Transverse colon (tissue), 4 donors: ENCODE measurements around the gene RNF212. TPM values are rescaled to one million over a fixed set of nuclear protein-coding genes. Genes with fewer than 3 reads are reported as not detected.

Experiments used
- DNase-seq: peaks from one replicate; pipeline ENCODE4 v3.0.0-alpha.2; 2019
- H3K27ac ChIP-seq, 4 donors: fragments of 200-600 bp; sonication (generic); 2 replicates each; pipeline ENCODE4 v1.5.1; 2016 to 2018; ENCODE audit warnings: inconsistent platforms in 4 of 4
- H3K27me3 ChIP-seq: fragments of 200-600 bp; sonication (generic); 2 replicates; pipeline ENCODE4 v1.5.1; 2017; ENCODE audit warnings: inconsistent platforms
- H3K36me3 ChIP-seq, 4 donors: fragments of 200-600 bp; sonication (generic); 2 replicates each; pipeline ENCODE4 v1.5.1; 2017 to 2019; ENCODE audit warnings: inconsistent platforms in 4 of 4
- H3K4me1 ChIP-seq, 4 donors: fragments of 200-600 bp; sonication (generic); 2 replicates each; pipeline ENCODE4 v1.5.1; 2017 to 2020; ENCODE audit warnings: inconsistent platforms in 4 of 4
- H3K4me3 ChIP-seq, 4 donors: fragments of 200-600 bp; sonication (generic); 1 replicate in 1 of 4; 2 replicates in 3 of 4; pipeline versions ENCODE4 v1.5.1 to v1.6.1; 2017 to 2019; ENCODE audit warnings: inconsistent platforms in 4 of 4
- H3K9me3 ChIP-seq, 2 donors: fragments of 200-600 bp; sonication (generic); 2 replicates each; pipeline ENCODE4 v1.5.1; 2017 to 2019; ENCODE audit warnings: inconsistent platforms in 2 of 2
- EP300 ChIP-seq: sonication (generic); formaldehyde crosslinking; IDR thresholded peaks from one replicate; pipeline ENCODE4 v1.6.1; 2017; ENCODE audit warnings: antibody characterized with exemption, low read depth
- POLR2A ChIP-seq: fragments of 450-650 bp; IDR thresholded peaks from one replicate; pipeline ENCODE4 v1.6.1; 2016; ENCODE audit warnings: antibody characterized with exemption, mild to moderate bottlenecking, moderate library complexity
- POLR2AphosphoS5 ChIP-seq, 3 donors: sonication (generic); formaldehyde crosslinking; IDR thresholded peaks; one replicate each; pipeline ENCODE4 v1.6.1; 2016; ENCODE audit warnings: antibody characterized with exemption in 3 of 3
- WGBS, 2 donors: methylation state at CpG; one replicate each; pipeline ENCODE4 v1.1.5; 2018; ENCODE audit warnings: low coverage in 1 of 2; 5-methylcytosine and 5-hydroxymethylcytosine counted together
- in situ Hi-C, 4 donors: fragments of 200-750 bp; cut with MboI; loops; one replicate each; pipeline versions ENCODE4 v1.15.0 to v1.15.1; 2017; ENCODE audit warnings: low sequenced_read_pairs in 3 of 4, low pct_ligation_motif_present in 1 of 4, low pct_unique_long_range_greater_than_20kb in 1 of 4
- intact Hi-C: fragments of 100-400 bp; cut with DNase I; formaldehyde crosslinking; loops from one replicate; pipeline ENCODE4 v1.15.1; 2023; ENCODE audit warnings: low total_unique reads
- total RNA-seq, 4 donors: library from RNA; depleted of rRNA; stranded (reverse); fragments of >200 nt; gene quantifications; one replicate each; pipeline ENCODE4 v1.1.0, GENCODE V29; 2016
- TF ChIP-seq, protein P1 (sequence below), 5 experiments: fragments of 200-600 bp in 3 of 5; fragments of 450-650 bp in 2 of 5; sonication (generic) in 3 of 5; IDR thresholded peaks; 1 replicate in 2 of 5; 2 replicates in 3 of 5; pipeline ENCODE4 v1.5.1; 2016 to 2017; ENCODE audit warnings: antibody characterized with exemption in 5 of 5, inconsistent platforms in 3 of 5, mild to moderate bottlenecking in 2 of 5, moderate library complexity in 1 of 5

The RNF212 gene
- total RNA-seq, 4 donors from 2014 or later: 2.5 to 9.1 TPM; not detected in 2

DNA sequence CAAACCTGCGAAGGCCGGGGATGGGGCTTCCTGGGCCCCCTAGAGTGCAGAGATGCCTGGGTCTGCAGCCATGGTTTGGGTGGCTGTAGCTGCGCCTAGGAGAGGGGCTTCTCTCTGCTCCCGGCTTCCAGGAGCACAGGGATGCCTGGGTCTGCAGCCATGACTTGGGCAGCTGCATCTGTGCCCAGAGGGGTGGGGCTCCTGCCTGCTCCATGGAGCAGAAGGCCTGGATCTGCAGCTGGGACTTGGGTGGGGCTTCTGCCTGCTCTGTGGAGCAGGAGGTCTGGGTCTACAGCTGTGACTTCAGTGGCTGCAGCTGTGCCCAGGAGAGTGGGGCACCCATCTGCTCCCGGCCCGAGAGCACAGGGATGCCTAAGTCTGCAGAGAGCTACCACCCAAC, 38.2 kb upstream of the RNF212 start:
- DNase-seq: no peak
- Histone ChIP-seq H3K27me3 (no peaks in the 10 kb centered on the region), H3K4me1 (peaks cover 3 to 12% (median 6%) of the 10 kb centered on the region in 4 donors), H3K36me3 (no peaks in the 10 kb centered on the region), H3K9me3 (no peaks in the 10 kb centered on the region), H3K27ac (no peak overlapping the region), H3K4me3 (no peak overlapping the region)
- 85% methylated on average over 5 of the region's 6 CpGs; no CpG with 5 or more reads in 1 of the 2 donors for WGBS, 2 donors
- intact Hi-C loops (no loop called here), in situ Hi-C loops (loop anchor here in 3 of 4 donors (10.0 to 25.0 kb wide), 2 partner anchors 111 to 113 kb away; no protein-coding TSS in a partner anchor)
- TF ChIP-seq POLR2AphosphoS5 (IDR thresholded peaks at IDR 0.05): no peak
- no peak for TF ChIP-seq POLR2A
- TF ChIP-seq, protein P1, sequence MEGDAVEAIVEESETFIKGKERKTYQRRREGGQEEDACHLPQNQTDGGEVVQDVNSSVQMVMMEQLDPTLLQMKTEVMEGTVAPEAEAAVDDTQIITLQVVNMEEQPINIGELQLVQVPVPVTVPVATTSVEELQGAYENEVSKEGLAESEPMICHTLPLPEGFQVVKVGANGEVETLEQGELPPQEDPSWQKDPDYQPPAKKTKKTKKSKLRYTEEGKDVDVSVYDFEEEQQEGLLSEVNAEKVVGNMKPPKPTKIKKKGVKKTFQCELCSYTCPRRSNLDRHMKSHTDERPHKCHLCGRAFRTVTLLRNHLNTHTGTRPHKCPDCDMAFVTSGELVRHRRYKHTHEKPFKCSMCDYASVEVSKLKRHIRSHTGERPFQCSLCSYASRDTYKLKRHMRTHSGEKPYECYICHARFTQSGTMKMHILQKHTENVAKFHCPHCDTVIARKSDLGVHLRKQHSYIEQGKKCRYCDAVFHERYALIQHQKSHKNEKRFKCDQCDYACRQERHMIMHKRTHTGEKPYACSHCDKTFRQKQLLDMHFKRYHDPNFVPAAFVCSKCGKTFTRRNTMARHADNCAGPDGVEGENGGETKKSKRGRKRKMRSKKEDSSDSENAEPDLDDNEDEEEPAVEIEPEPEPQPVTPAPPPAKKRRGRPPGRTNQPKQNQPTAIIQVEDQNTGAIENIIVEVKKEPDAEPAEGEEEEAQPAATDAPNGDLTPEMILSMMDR (IDR thresholded peaks at IDR 0.05): no peak
- TF ChIP-seq EP300: no peak

DNA sequence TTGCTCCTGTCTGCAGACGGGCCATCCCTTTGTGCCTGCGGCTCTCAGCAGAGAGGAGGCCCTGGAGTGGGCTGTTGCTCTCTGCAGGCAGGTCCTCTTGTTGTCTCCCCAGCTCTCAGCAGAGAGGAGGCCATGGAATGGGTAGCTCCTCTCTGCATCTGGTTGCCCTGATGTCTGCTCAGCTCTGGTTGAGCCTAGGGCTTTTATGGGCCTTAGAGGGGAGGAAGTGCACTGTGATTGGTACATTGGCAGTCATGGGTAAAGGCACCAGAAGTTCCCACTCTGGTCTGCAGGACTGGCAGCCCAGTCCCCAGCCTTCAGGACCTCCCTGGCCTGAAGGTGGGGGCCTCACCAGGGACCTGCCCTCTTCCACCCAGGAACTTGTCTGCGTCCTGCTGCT, 37.5 kb upstream of the RNF212 start:
- intact Hi-C loops: no loop called here
- Histone ChIP-seq H3K36me3 (no peaks in the 10 kb centered on the region), H3K4me1 (peaks cover 3 to 12% (median 6%) of the 10 kb centered on the region in 4 donors), H3K4me3 (no peak overlapping the region), H3K27ac (no peak overlapping the region), H3K9me3 (no peaks in the 10 kb centered on the region), H3K27me3 (no peaks in the 10 kb centered on the region)
- DNase-seq: no peak
- in situ Hi-C loops: loop anchor here in 3 of 4 donors (10.0 to 25.0 kb wide), 2 partner anchors 111 to 114 kb away; no protein-coding TSS in a partner anchor
- 100% methylated on average over 1 of the region's 3 CpGs; no CpG with 5 or more reads in 1 of the 2 donors for WGBS, 2 donors
- no peak for TF ChIP-seq EP300
- no peak for TF ChIP-seq POLR2AphosphoS5 (IDR thresholded peaks at IDR 0.05)
- no peak for TF ChIP-seq POLR2A
- TF ChIP-seq, protein P1 (IDR thresholded peaks at IDR 0.05): no peak

DNA sequence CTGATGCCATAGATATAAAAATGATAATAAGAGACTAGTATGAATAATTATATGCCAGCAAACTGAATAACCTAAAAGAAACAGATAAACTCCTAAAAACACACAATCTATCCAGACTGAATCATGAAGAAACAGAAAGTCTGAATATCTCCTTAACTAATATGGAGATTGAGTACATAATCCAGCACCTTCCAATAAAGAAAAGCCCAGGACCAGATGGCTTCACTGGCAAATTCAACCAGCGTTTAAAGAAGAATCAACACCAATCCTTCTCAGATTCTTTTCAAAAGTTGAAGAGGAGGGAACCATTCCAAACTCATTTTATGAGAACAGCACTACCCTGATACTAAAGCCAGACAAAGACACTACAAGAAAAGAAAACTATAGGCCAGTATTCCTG, 26.5 kb upstream of the RNF212 start:
- H3K27me3 ChIP-seq: peaks cover 4% of the 10 kb centered on the region
- no peaks in the 10 kb centered on the region for H3K9me3 ChIP-seq
- no peak overlapping the region for H3K4me3 ChIP-seq
- H3K27ac ChIP-seq: no peak overlapping the region
- H3K36me3 ChIP-seq: no peaks in the 10 kb centered on the region
- no peak for DNase-seq
- intact Hi-C loops: no loop called here
- in situ Hi-C loops: loop anchor here in 1 of 4 donors (10.0 kb wide), 1 partner anchor 215 kb away; no protein-coding TSS in a partner anchor
- 88% methylated on average over 1 of the region's 1 CpG for WGBS, 2 donors
- no peak for TF ChIP-seq POLR2A
- TF ChIP-seq, protein P1 (IDR thresholded peaks at IDR 0.05): no peak
- no peak for TF ChIP-seq EP300
- no peak for TF ChIP-seq POLR2AphosphoS5 (IDR thresholded peaks at IDR 0.05)
- H3K4me1 ChIP-seq: peaks cover 0 to 20% (median 6%) of the 10 kb centered on the region in 4 donors

GRCh38 chr4:1137850-1138249, 24.5 kb upstream of the RNF212 start:
- Histone ChIP-seq H3K27me3 (peaks cover 4% of the 10 kb centered on the region), H3K9me3 (no peaks in the 10 kb centered on the region), H3K4me1 (peaks cover 0 to 20% (median 6%) of the 10 kb centered on the region in 4 donors), H3K36me3 (no peaks in the 10 kb centered on the region), H3K4me3 (peak overlapping the region in 1 of 4 donors; percentile 4), H3K27ac (no peak overlapping the region)
- in situ Hi-C loops (loop anchor here in 1 of 4 donors (10.0 kb wide), 1 partner anchor 217 kb away; no protein-coding TSS in a partner anchor), intact Hi-C loops (no loop called here)
- no peak for DNase-seq
- no peak for TF ChIP-seq POLR2A
- TF ChIP-seq, protein P1 (IDR thresholded peaks at IDR 0.05): no peak
- TF ChIP-seq EP300: no peak
- TF ChIP-seq POLR2AphosphoS5 (IDR thresholded peaks at IDR 0.05): no peak
- WGBS, 2 donors: 79 to 81% methylated on average over 2 of the region's 2 CpGs
